HCT116 (cell line): ENCODE data around the gene RNF32. TPM values are rescaled to one million over a fixed set of nuclear protein-coding genes. Genes with fewer than 3 reads are reported as not detected.

Experiments used
- ATAC-seq: fragments of 200-7000 bp; cut with Tn5 transposase; 2 replicates; pipeline ENCODE4 v1.9.1; 2020; ENCODE audit warnings: mild to moderate bottlenecking, moderate library complexity
- BruUV-seq: library from RNA; stranded (reverse); fragments of 400-500 nt; replicated peaks from 2 replicates; lab custom pipeline; 2021; lab: Mats Ljungman, UMichigan
- CTCF ChIA-PET: fragments of 300-600 bp; sonication (Branson Sonifier 250); formaldehyde crosslinking; loops from one replicate; lab custom pipeline; 2021; ENCODE audit warnings: antibody characterized with exemption; lab: Charles Lee
- POLR2A ChIA-PET: fragments of 300-600, 350-600 bp; sonication (Branson Sonifier 250); formaldehyde crosslinking; loops from one replicate; lab custom pipeline; 2021; ENCODE audit warnings: antibody characterized with exemption; lab: Charles Lee
- RAD21 ChIA-PET, 2 experiments: fragments of 300-600 bp; sonication (Branson Sonifier 250); formaldehyde crosslinking; loops; one replicate each; lab custom pipeline; 2023; ENCODE audit warnings: low total read pairs in 2 of 2; ENCODE audit not compliant: uncharacterized antibody in 2 of 2, unreplicated experiment in 2 of 2, low non-redundant PET in 1 of 2; lab: Charles Lee
- DNase-seq: peaks from one replicate; pipeline ENCODE4 v3.0.0-alpha.2; 2010; ENCODE audit warnings: low read depth, low spot score
- H2AFZ ChIP-seq: fragments of 200-600 bp; shearing (Covaris generic), sonication (generic); 2 replicates; pipeline ENCODE4 v1.6.1; 2017; ENCODE audit warnings: low read depth, mixed run types, mixed read lengths, antibody characterized with exemption, low read length; ENCODE audit not compliant: poor library complexity, severe bottlenecking
- H3K27ac ChIP-seq: 2 replicates; pipeline ENCODE4 v1.5.1; 2012; ENCODE audit warnings: low read depth, low read length
- H3K27me3 ChIP-seq: fragments of 200-600 bp; sonication (generic); 2 replicates; pipeline ENCODE4 v1.6.1; 2016; ENCODE audit warnings: mixed run types, low read length, mixed read lengths; ENCODE audit not compliant: insufficient read depth
- H3K36me3 ChIP-seq, 2 experiments: fragments of 200-500 bp in 1 of 2; fragments of 200-600 bp in 1 of 2; sonication (Bioruptor generic) in 1 of 2; sonication (generic) in 1 of 2; 2 replicates each; pipeline versions ENCODE4 v1.5.1 to v1.6.1; 2014 to 2016; ENCODE audit warnings: low read length in 2 of 2, inconsistent platforms in 1 of 2, mixed read lengths in 1 of 2, mixed run types in 1 of 2; ENCODE audit not compliant: insufficient read depth in 2 of 2, control insufficient read depth in 1 of 2
- H3K4me1 ChIP-seq, 2 experiments: fragments of 200-600 bp in 1 of 2; sonication (generic) in 1 of 2; 2 replicates each; pipeline versions ENCODE4 v1.5.1 to v1.6.1; 2012 to 2017; ENCODE audit warnings: low read length in 2 of 2, inconsistent platforms in 1 of 2, mild to moderate bottlenecking in 1 of 2, mixed read lengths in 1 of 2, mixed run types in 1 of 2, moderate library complexity in 1 of 2; ENCODE audit not compliant: insufficient read depth in 2 of 2, control insufficient read depth in 1 of 2
- H3K4me2 ChIP-seq: fragments of 200-600 bp; sonication (generic); 2 replicates; pipeline ENCODE4 v1.6.1; 2017; ENCODE audit warnings: mixed run types, low read length, mixed read lengths
- H3K4me3 ChIP-seq, 2 experiments: fragments of 200-600 bp in 1 of 2; sonication (generic) in 1 of 2; replicated peaks in 1 of 2; 2 replicates each; pipeline ENCODE4 v1.5.1; 2011 to 2016; ENCODE audit warnings: low read length in 2 of 2, control low read depth in 1 of 2, low read depth in 1 of 2, mild to moderate bottlenecking in 1 of 2, mixed read lengths in 1 of 2, mixed run types in 1 of 2
- H3K79me2 ChIP-seq: fragments of 200-600 bp; sonication (generic); 2 replicates; pipeline ENCODE4 v1.6.1; 2017; ENCODE audit warnings: mild to moderate bottlenecking, mixed run types, low read length, moderate library complexity, mixed read lengths; ENCODE audit not compliant: insufficient read depth
- H3K9ac ChIP-seq: fragments of 200-600 bp; sonication (generic); 2 replicates; pipeline ENCODE4 v1.6.1; 2016; ENCODE audit warnings: low read length, mixed read lengths
- H3K9me2 ChIP-seq: fragments of 200-600 bp; sonication (generic), shearing (Covaris generic); 2 replicates; pipeline ENCODE4 v1.6.1; 2017; ENCODE audit warnings: mixed run types, mild to moderate bottlenecking, moderate library complexity; ENCODE audit not compliant: insufficient read depth
- H3K9me3 ChIP-seq, 2 experiments: fragments of 200-500 bp in 1 of 2; fragments of 200-600 bp in 1 of 2; sonication (Bioruptor generic) in 1 of 2; sonication (generic) in 1 of 2; 2 replicates each; pipeline ENCODE4 v1.6.1; 2014 to 2017; ENCODE audit warnings: low read length in 2 of 2, mixed read lengths in 2 of 2, inconsistent platforms in 1 of 2, low read depth in 1 of 2, mild to moderate bottlenecking in 1 of 2, mixed run types in 1 of 2, moderate library complexity in 1 of 2; ENCODE audit not compliant: control insufficient read depth in 1 of 2, insufficient read depth in 1 of 2
- H4K20me1 ChIP-seq: fragments of 200-600 bp; sonication (generic), shearing (Covaris generic); 2 replicates; pipeline ENCODE4 v1.6.1; 2017; ENCODE audit warnings: mixed run types, mild to moderate bottlenecking, moderate library complexity; ENCODE audit not compliant: insufficient read depth
- CEBPB ChIP-seq: IDR thresholded peaks from 2 replicates; pipeline ENCODE4 v1.6.1; 2012; ENCODE audit warnings: low read depth
- EGR1 ChIP-seq: IDR thresholded peaks from 2 replicates; pipeline ENCODE4 v1.6.1; 2012; ENCODE audit warnings: low read depth
- EZH2 ChIP-seq: fragments of 200-600 bp; sonication (generic); IDR thresholded peaks from 2 replicates; pipeline ENCODE4 v1.6.1; 2017; ENCODE audit warnings: antibody characterized with exemption, mixed run types
- FOSL1 ChIP-seq: IDR thresholded peaks from 2 replicates; pipeline ENCODE4 v1.6.1; 2012; ENCODE audit warnings: low read depth
- JUND ChIP-seq: IDR thresholded peaks from 2 replicates; pipeline ENCODE4 v1.6.1; 2012
- POLR2AphosphoS5 ChIP-seq: IDR thresholded peaks from 2 replicates; pipeline ENCODE4 v1.6.1; 2011; ENCODE audit warnings: mild to moderate bottlenecking, low read depth, low read length, moderate library complexity
- RAD21 ChIP-seq: IDR thresholded peaks from 2 replicates; pipeline ENCODE4 v1.6.1; 2012; ENCODE audit warnings: low read depth, mild to moderate bottlenecking
- SP1 ChIP-seq: IDR thresholded peaks from 2 replicates; pipeline ENCODE4 v1.6.1; 2012; ENCODE audit warnings: low read depth
- SRF ChIP-seq: IDR thresholded peaks from 2 replicates; pipeline ENCODE4 v1.6.1; 2012; ENCODE audit warnings: low read depth
- TCF7L2 ChIP-seq: IDR thresholded peaks from 2 replicates; pipeline ENCODE4 v1.7.0; 2011; ENCODE audit warnings: borderline replicate concordance, inconsistent platforms; ENCODE audit not compliant: insufficient read depth, insufficient read length; ENCODE audit errors: extremely low read depth
- YY1 ChIP-seq: IDR thresholded peaks from 2 replicates; pipeline ENCODE4 v1.6.1; 2011; ENCODE audit warnings: low read length, low read depth, moderate library complexity, mild to moderate bottlenecking; ENCODE audit not compliant: insufficient replicate concordance; ENCODE audit errors: extremely low read depth
- ZFX ChIP-seq: fragments of 450-650 bp; IDR thresholded peaks from 2 replicates; pipeline ENCODE4 v1.6.1; 2017
- ZNF274 ChIP-seq: fragments of 200-500 bp; sonication (Bioruptor generic); IDR thresholded peaks from 2 replicates; pipeline ENCODE4 v1.6.1; 2014; ENCODE audit warnings: mild to moderate bottlenecking, low read depth, low read length, inconsistent platforms
- intact Hi-C: fragments of 100-400 bp; cut with micrococcal nuclease; formaldehyde crosslinking; loops from 2 replicates; pipeline ENCODE4 v1.10.0; 2022
- total RNA-seq: library from RNA; stranded (reverse); gene quantifications from one replicate; pipeline ENCODE4 v1.2.1, GENCODE V29; 2021; ENCODE audit not compliant: unreplicated experiment
- TF ChIP-seq, protein P1 (sequence below), 3 experiments: fragments of 200-600 bp in 1 of 3; sonication (generic) in 1 of 3; IDR thresholded peaks in 2 of 3; conservative IDR thresholded peaks in 1 of 3; 2 replicates each; pipeline ENCODE4 v1.5.1; 2012 to 2017; ENCODE audit warnings: low read depth in 2 of 3, low read length in 2 of 3, antibody characterized with exemption in 1 of 3, borderline replicate concordance in 1 of 3, control low read depth in 1 of 3, mild to moderate bottlenecking in 1 of 3, mixed read lengths in 1 of 3, mixed run types in 1 of 3, moderate library complexity in 1 of 3; ENCODE audit not compliant: insufficient read depth in 1 of 3
- TF ChIP-seq, protein P2 (sequence below): IDR thresholded peaks from 2 replicates; pipeline ENCODE4 v1.6.1; 2012
- TF ChIP-seq, protein P3 (sequence below): IDR thresholded peaks from 2 replicates; pipeline ENCODE4 v1.6.1; 2011; ENCODE audit warnings: mild to moderate bottlenecking, low read length, moderate library complexity; ENCODE audit not compliant: insufficient replicate concordance; ENCODE audit errors: extremely low read depth
- TF ChIP-seq, protein P4 (sequence below): IDR thresholded peaks from 2 replicates; pipeline ENCODE4 v1.6.1; 2012

The RNF32 gene
- total RNA-seq, 1 experiment from 2014 or later, result 3.4 TPM

DNA sequence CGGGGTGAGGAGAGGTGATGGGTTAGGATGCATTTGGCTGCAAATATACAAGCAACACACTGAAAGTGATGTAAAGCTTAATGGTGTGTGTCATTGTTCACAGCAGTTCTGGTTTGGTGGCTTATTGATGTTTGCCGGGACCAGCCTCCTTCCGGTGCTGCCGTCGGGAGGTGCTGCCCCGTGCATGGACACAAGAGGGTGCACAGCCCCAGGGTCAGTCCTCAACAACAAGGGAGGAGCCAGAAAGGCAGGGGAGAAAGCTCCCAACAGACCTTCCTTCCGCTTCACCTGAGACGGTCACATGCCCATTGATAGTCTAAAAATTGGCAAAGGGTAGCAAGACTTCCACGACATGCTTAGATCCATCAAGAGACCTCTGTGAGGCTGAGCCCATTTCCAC lies 9.5 kb downstream of the RNF32 start:
- RAD21 ChIA-PET, result no interaction called here
- BruUV-seq, result no TSS peak
- peak; percentile 33 for DNase-seq

More for the DNA sequence above, 9.5 kb downstream of the RNF32 start:
- no peaks in the 10 kb centered on the region for H4K20me1 ChIP-seq
- no peaks in the 10 kb centered on the region for H3K27me3 ChIP-seq
- no peak overlapping the region for H2AFZ ChIP-seq
- peak; percentile 99 for ATAC-seq
- 0 out of 4 replicates have a peak, but pooled peaks cover 0 to 7% of the 10 kb centered on the region in 2 experiments for H3K4me1 ChIP-seq
- POLR2A ChIA-PET, result no interaction called here
- intact Hi-C loops, result loop anchor here (2.0 to 5.0 kb wide), 2 partner anchors 112 to 167 kb away; no protein-coding TSS in a partner anchor
- H3K27ac ChIP-seq, result no peak overlapping the region
- H3K9ac ChIP-seq, result no peak overlapping the region
- TF ChIP-seq SRF (no peak), CEBPB (no peak), SP1 (no peak), RAD21 (peak; percentile 70), JUND (no peak), EGR1 (no peak), YY1 (no peak), ZFX (no peak), TCF7L2 (peak; percentile 38), ZNF274 (no peak), EZH2 (no peak), POLR2AphosphoS5 (no peak), FOSL1 (no peak)
- TF ChIP-seq, protein P1, sequence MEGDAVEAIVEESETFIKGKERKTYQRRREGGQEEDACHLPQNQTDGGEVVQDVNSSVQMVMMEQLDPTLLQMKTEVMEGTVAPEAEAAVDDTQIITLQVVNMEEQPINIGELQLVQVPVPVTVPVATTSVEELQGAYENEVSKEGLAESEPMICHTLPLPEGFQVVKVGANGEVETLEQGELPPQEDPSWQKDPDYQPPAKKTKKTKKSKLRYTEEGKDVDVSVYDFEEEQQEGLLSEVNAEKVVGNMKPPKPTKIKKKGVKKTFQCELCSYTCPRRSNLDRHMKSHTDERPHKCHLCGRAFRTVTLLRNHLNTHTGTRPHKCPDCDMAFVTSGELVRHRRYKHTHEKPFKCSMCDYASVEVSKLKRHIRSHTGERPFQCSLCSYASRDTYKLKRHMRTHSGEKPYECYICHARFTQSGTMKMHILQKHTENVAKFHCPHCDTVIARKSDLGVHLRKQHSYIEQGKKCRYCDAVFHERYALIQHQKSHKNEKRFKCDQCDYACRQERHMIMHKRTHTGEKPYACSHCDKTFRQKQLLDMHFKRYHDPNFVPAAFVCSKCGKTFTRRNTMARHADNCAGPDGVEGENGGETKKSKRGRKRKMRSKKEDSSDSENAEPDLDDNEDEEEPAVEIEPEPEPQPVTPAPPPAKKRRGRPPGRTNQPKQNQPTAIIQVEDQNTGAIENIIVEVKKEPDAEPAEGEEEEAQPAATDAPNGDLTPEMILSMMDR (IDR thresholded peaks at IDR 0.05 in 2 of 3, conservative IDR thresholded peaks at IDR 0.05 in 1 of 3; ENCODE audit: borderline replicate concordance in 1 of 3, insufficient read depth in 1 of 3, low read depth in 2 of 3, low read length in 2 of 3), result peak; percentile 42 to 63 (median 61); a peak in 5 of 6 replicates
- TF ChIP-seq, protein P2, sequence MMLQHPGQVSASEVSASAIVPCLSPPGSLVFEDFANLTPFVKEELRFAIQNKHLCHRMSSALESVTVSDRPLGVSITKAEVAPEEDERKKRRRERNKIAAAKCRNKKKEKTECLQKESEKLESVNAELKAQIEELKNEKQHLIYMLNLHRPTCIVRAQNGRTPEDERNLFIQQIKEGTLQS, result no peak
- TF ChIP-seq, protein P3, sequence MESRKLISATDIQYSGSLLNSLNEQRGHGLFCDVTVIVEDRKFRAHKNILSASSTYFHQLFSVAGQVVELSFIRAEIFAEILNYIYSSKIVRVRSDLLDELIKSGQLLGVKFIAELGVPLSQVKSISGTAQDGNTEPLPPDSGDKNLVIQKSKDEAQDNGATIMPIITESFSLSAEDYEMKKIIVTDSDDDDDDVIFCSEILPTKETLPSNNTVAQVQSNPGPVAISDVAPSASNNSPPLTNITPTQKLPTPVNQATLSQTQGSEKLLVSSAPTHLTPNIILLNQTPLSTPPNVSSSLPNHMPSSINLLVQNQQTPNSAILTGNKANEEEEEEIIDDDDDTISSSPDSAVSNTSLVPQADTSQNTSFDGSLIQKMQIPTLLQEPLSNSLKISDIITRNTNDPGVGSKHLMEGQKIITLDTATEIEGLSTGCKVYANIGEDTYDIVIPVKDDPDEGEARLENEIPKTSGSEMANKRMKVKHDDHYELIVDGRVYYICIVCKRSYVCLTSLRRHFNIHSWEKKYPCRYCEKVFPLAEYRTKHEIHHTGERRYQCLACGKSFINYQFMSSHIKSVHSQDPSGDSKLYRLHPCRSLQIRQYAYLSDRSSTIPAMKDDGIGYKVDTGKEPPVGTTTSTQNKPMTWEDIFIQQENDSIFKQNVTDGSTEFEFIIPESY, result no peak
- TF ChIP-seq, protein P4, sequence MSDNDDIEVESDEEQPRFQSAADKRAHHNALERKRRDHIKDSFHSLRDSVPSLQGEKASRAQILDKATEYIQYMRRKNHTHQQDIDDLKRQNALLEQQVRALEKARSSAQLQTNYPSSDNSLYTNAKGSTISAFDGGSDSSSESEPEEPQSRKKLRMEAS, result no peak
- TF ChIP-seq, all 23 proteins: peak for 3
- Histone ChIP-seq H3K4me3 (no peak overlapping the region), H3K36me3 (no peaks in the 10 kb centered on the region), H3K79me2 (no peaks in the 10 kb centered on the region), H3K9me2 (no peaks in the 10 kb centered on the region), H3K9me3 (no peaks in the 10 kb centered on the region), H3K4me2 (no peak overlapping the region)
- CTCF ChIA-PET, result no interaction called here
